GM12878 (cell line): ENCODE results near the gene DDX39B. TPM values are rescaled to one million over a fixed set of nuclear protein-coding genes. Genes with fewer than 3 reads are reported as not detected.

Experiments
- DPF2 ChIP-seq: fragments of 450-650 bp; IDR thresholded peaks from 2 replicates; pipeline ENCODE4 v1.6.1; 2017; ENCODE audit warnings: mild to moderate bottlenecking
- EGR1 ChIP-seq, 2 experiments: IDR thresholded peaks; 1 replicate in 1 of 2; 2 replicates in 1 of 2; pipeline ENCODE4 v1.6.1; 2011 to 2012; ENCODE audit warnings: low read depth in 2 of 2, low read length in 2 of 2, borderline replicate concordance in 1 of 2, mild to moderate bottlenecking in 1 of 2, moderate library complexity in 1 of 2
- IRF3 ChIP-seq: fragments of 450-650 bp; IDR thresholded peaks from 2 replicates; pipeline ENCODE4 v1.6.1; 2014; ENCODE audit warnings: mild to moderate bottlenecking
- KLF5 ChIP-seq: fragments of 450-650 bp; IDR thresholded peaks from 2 replicates; pipeline ENCODE4 v1.6.1; 2014; ENCODE audit warnings: mild to moderate bottlenecking; ENCODE audit not compliant: partially characterized antibody
- MEF2A ChIP-seq: IDR thresholded peaks from 2 replicates; pipeline ENCODE4 v1.6.1; 2011; ENCODE audit warnings: low read depth, mild to moderate bottlenecking, low read length, moderate library complexity; ENCODE audit not compliant: insufficient read depth
- POLR2AphosphoS5 ChIP-seq: IDR thresholded peaks from 2 replicates; pipeline ENCODE4 v1.6.1; 2011; ENCODE audit warnings: mild to moderate bottlenecking, low read length, inconsistent platforms
- STAT3 ChIP-seq: IDR thresholded peaks from 2 replicates; pipeline ENCODE4 v1.6.1; 2011; ENCODE audit warnings: low read depth, low read length, improper control_type of control experiment
- TAF1 ChIP-seq: IDR thresholded peaks from 2 replicates; pipeline ENCODE4 v1.6.1; 2011; ENCODE audit warnings: mild to moderate bottlenecking, low read depth, low read length, borderline replicate concordance
- WRNIP1 ChIP-seq: IDR thresholded peaks from 2 replicates; pipeline ENCODE4 v1.6.1; 2011; ENCODE audit warnings: low read depth, low read length, improper control_type of control experiment, borderline replicate concordance
- YY1 ChIP-seq: IDR thresholded peaks from 2 replicates; pipeline ENCODE4 v1.6.1; 2011; ENCODE audit warnings: low read depth, mild to moderate bottlenecking, low read length
- polyA plus RNA-seq, 11 experiments: library from polyadenylated mRNA; depleted of rRNA in 4 of 11; unstranded in 6 of 11; stranded (reverse) in 5 of 11; fragments of >200 nt; fragmentation: Nextera tagmentation in 4 of 11; fragmentation: Illumina TruSeq in 1 of 11; extraction: Ambion mirVana in 4 of 11; extraction: Trizol in 1 of 11; gene quantifications; 1 replicate in 1 of 11; 2 replicates in 10 of 11; pipeline versions ENCODE4 v1.2.1 to v1.2.3, GENCODE V29; 2011 to 2016; ENCODE audit warnings: inconsistent platforms in 2 of 11, missing spikeins in 2 of 11, low read depth in 1 of 11
- total RNA-seq, 4 experiments: library from RNA; depleted of rRNA in 3 of 4; stranded (reverse); fragments of >200 nt in 3 of 4; fragmentation: Illumina TruSeq in 1 of 4; extraction: Trizol in 1 of 4; gene quantifications; 2 replicates each; pipeline versions ENCODE4 v1.2.1 to v1.2.3, GENCODE V29; 2013 to 2021
- TF ChIP-seq, protein P1 (sequence below): fragments of 450-650 bp; IDR thresholded peaks from 2 replicates; pipeline ENCODE4 v1.6.1; 2018; ENCODE audit warnings: borderline replicate concordance, mild to moderate bottlenecking; ENCODE audit not compliant: partially characterized antibody
- TF ChIP-seq, protein P2 (sequence below): IDR thresholded peaks from 2 replicates; pipeline ENCODE4 v1.6.1; 2012; ENCODE audit warnings: mild to moderate bottlenecking, low read depth, low read length
- TF ChIP-seq, protein P3 (sequence below): fragments of 450-650 bp; IDR thresholded peaks from 2 replicates; pipeline ENCODE4 v1.6.1; 2017; ENCODE audit warnings: low read depth, mild to moderate bottlenecking, moderate library complexity
- TF ChIP-seq, protein P4 (sequence below): fragments of 450-650 bp; IDR thresholded peaks from 2 replicates; pipeline ENCODE4 v1.6.1; 2016; ENCODE audit warnings: mild to moderate bottlenecking, moderate library complexity, borderline replicate concordance

The DDX39B gene
- total and polyA plus RNA-seq, 10 of the 15 experiments (the other 5 are each of a cell fraction or from before 2014, with no cell fraction given) = 271 to 661 (median 330) TPM

GRCh38 chr6:31497531-31498476 lies 44.0 kb downstream of the DDX39B start, which contains the start of gene MICB (continued):
- TF ChIP-seq IRF3 (no peak), TAF1 (peak; percentile 67; the same call in 1 of the 2 replicates), POLR2AphosphoS5 (peak; percentile 56; the same call in 1 of the 2 replicates), KLF5 (peak; percentile 93), DPF2 (no peak), MEF2A (no peak), WRNIP1 (no peak), YY1 (no peak), EGR1 (IDR thresholded peaks at IDR 0.05; ENCODE audit: borderline replicate concordance in 1 of 2, low read depth in 2 of 2, low read length in 2 of 2) (no peak), STAT3 (no peak)
- TF ChIP-seq, protein P1, sequence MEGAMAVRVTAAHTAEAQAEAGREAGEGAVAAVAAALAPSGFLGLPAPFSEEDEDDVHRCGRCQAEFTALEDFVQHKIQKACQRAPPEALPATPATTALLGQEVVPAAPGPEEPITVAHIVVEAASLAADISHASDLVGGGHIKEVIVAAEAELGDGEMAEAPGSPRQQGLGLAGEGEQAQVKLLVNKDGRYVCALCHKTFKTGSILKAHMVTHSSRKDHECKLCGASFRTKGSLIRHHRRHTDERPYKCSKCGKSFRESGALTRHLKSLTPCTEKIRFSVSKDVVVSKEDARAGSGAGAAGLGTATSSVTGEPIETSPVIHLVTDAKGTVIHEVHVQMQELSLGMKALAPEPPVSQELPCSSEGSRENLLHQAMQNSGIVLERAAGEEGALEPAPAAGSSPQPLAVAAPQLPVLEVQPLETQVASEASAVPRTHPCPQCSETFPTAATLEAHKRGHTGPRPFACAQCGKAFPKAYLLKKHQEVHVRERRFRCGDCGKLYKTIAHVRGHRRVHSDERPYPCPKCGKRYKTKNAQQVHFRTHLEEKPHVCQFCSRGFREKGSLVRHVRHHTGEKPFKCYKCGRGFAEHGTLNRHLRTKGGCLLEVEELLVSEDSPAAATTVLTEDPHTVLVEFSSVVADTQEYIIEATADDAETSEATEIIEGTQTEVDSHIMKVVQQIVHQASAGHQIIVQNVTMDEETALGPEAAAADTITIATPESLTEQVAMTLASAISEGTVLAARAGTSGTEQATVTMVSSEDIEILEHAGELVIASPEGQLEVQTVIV = peak; percentile 58
- TF ChIP-seq, protein P2, sequence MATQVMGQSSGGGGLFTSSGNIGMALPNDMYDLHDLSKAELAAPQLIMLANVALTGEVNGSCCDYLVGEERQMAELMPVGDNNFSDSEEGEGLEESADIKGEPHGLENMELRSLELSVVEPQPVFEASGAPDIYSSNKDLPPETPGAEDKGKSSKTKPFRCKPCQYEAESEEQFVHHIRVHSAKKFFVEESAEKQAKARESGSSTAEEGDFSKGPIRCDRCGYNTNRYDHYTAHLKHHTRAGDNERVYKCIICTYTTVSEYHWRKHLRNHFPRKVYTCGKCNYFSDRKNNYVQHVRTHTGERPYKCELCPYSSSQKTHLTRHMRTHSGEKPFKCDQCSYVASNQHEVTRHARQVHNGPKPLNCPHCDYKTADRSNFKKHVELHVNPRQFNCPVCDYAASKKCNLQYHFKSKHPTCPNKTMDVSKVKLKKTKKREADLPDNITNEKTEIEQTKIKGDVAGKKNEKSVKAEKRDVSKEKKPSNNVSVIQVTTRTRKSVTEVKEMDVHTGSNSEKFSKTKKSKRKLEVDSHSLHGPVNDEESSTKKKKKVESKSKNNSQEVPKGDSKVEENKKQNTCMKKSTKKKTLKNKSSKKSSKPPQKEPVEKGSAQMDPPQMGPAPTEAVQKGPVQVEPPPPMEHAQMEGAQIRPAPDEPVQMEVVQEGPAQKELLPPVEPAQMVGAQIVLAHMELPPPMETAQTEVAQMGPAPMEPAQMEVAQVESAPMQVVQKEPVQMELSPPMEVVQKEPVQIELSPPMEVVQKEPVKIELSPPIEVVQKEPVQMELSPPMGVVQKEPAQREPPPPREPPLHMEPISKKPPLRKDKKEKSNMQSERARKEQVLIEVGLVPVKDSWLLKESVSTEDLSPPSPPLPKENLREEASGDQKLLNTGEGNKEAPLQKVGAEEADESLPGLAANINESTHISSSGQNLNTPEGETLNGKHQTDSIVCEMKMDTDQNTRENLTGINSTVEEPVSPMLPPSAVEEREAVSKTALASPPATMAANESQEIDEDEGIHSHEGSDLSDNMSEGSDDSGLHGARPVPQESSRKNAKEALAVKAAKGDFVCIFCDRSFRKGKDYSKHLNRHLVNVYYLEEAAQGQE = no peak
- TF ChIP-seq, protein P3, sequence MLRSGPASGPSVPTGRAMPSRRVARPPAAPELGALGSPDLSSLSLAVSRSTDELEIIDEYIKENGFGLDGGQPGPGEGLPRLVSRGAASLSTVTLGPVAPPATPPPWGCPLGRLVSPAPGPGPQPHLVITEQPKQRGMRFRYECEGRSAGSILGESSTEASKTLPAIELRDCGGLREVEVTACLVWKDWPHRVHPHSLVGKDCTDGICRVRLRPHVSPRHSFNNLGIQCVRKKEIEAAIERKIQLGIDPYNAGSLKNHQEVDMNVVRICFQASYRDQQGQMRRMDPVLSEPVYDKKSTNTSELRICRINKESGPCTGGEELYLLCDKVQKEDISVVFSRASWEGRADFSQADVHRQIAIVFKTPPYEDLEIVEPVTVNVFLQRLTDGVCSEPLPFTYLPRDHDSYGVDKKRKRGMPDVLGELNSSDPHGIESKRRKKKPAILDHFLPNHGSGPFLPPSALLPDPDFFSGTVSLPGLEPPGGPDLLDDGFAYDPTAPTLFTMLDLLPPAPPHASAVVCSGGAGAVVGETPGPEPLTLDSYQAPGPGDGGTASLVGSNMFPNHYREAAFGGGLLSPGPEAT = peak; percentile 85
- TF ChIP-seq, protein P4, sequence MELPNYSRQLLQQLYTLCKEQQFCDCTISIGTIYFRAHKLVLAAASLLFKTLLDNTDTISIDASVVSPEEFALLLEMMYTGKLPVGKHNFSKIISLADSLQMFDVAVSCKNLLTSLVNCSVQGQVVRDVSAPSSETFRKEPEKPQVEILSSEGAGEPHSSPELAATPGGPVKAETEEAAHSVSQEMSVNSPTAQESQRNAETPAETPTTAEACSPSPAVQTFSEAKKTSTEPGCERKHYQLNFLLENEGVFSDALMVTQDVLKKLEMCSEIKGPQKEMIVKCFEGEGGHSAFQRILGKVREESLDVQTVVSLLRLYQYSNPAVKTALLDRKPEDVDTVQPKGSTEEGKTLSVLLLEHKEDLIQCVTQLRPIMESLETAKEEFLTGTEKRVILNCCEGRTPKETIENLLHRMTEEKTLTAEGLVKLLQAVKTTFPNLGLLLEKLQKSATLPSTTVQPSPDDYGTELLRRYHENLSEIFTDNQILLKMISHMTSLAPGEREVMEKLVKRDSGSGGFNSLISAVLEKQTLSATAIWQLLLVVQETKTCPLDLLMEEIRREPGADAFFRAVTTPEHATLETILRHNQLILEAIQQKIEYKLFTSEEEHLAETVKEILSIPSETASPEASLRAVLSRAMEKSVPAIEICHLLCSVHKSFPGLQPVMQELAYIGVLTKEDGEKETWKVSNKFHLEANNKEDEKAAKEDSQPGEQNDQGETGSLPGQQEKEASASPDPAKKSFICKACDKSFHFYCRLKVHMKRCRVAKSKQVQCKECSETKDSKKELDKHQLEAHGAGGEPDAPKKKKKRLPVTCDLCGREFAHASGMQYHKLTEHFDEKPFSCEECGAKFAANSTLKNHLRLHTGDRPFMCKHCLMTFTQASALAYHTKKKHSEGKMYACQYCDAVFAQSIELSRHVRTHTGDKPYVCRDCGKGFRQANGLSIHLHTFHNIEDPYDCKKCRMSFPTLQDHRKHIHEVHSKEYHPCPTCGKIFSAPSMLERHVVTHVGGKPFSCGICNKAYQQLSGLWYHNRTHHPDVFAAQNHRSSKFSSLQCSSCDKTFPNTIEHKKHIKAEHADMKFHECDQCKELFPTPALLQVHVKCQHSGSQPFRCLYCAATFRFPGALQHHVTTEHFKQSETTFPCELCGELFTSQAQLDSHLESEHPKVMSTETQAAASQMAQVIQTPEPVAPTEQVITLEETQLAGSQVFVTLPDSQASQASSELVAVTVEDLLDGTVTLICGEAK = no peak; the same call in 1 of the 2 replicates
